OCI-LY3 (cell line): ENCODE data around the gene MCC.

Source experiments
- H2AFZ ChIP-seq: fragments of 200-600, 300-600 bp; shearing (Covaris generic); 2 replicates; pipeline ENCODE4 v1.6.0; 2014; ENCODE audit warnings: antibody characterized with exemption, low read depth, low read length
- H3K27ac ChIP-seq: fragments of 200-600, 300-600 bp; sonication (generic); 2 replicates; pipeline ENCODE4 v1.5.1; 2014; ENCODE audit warnings: mild to moderate bottlenecking, low read length, moderate library complexity, mixed read lengths
- H3K27me3 ChIP-seq: fragments of 200-600, 300-600 bp; sonication (generic); 2 replicates; pipeline ENCODE4 v1.6.1; 2014; ENCODE audit warnings: low read depth, low read length, mixed read lengths
- H3K36me3 ChIP-seq: fragments of 200-600, 300-600 bp; sonication (generic); replicated peaks from 2 replicates; pipeline ENCODE3; 2014; ENCODE audit warnings: low read depth, low read length, mixed read lengths
- H3K4me1 ChIP-seq: fragments of 300-600, 200-600 bp; sonication (generic); 2 replicates; pipeline ENCODE4 v1.6.1; 2014; ENCODE audit warnings: low read length, mixed read lengths
- H3K4me2 ChIP-seq: fragments of 200-600, 300-600 bp; sonication (generic); 2 replicates; pipeline ENCODE4 v1.6.1; 2014; ENCODE audit warnings: low read length, mixed read lengths
- H3K4me3 ChIP-seq: fragments of 300-600, 200-600 bp; sonication (generic); 2 replicates; pipeline ENCODE4 v1.5.1; 2014; ENCODE audit warnings: antibody characterized with exemption, mild to moderate bottlenecking, low read length, moderate library complexity
- H3K79me2 ChIP-seq: fragments of 300-600, 200-600 bp; shearing (Covaris generic); 2 replicates; pipeline ENCODE4 v1.6.1; 2014; ENCODE audit warnings: mild to moderate bottlenecking, low read length, mixed read lengths
- H3K9ac ChIP-seq: fragments of 300-600, 200-600 bp; shearing (Covaris generic); 2 replicates; pipeline ENCODE4 v1.6.0; 2014; ENCODE audit warnings: mild to moderate bottlenecking, low read length, moderate library complexity
- H3K9me3 ChIP-seq: fragments of 200-600, 300-600 bp; shearing (Covaris generic); 2 replicates; pipeline ENCODE4 v1.6.1; 2014; ENCODE audit warnings: low read length, mixed read lengths; ENCODE audit not compliant: insufficient read depth
- H4K20me1 ChIP-seq: fragments of 200-600, 300-600 bp; sonication (generic); 2 replicates; pipeline ENCODE4 v1.6.1; 2016; ENCODE audit warnings: low read length, mixed read lengths; ENCODE audit not compliant: insufficient read depth
- EZH2phosphoT487 ChIP-seq: fragments of 200-600 bp; shearing (Covaris generic); IDR thresholded peaks from 2 replicates; pipeline ENCODE4 v1.6.1; 2018; ENCODE audit warnings: antibody characterized with exemption, mixed run types, low read depth
- TF ChIP-seq, protein P1 (sequence below): fragments of 200-600, 300-600 bp; sonication (generic); IDR thresholded peaks from 2 replicates; pipeline ENCODE4 v1.5.1; 2014; ENCODE audit warnings: antibody characterized with exemption, low read length, low read depth

MCC gene

DNA sequence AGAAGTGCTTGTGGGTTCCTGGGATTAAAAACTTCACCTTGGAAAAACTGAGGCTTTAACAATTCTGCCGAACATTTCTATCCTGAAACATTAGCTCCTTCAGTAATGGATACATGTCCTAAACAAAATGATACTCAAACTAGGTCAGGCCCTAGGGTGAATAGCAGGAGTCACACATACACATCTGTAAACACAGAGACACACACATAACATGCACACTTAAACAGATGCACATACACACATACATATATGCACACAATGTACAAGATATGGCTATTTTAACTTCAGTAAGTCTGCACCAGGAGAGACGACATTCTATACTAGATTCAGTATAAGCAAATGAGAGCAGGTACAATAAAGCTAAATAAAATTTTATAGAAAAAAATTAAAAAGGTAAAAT, 387.3 kb downstream of the MCC start:
- no peak overlapping the region for H3K4me2 ChIP-seq
- H3K36me3 ChIP-seq = no peaks in the 10 kb centered on the region
- no peak overlapping the region for H2AFZ ChIP-seq
- H3K4me3 ChIP-seq = no peak overlapping the region
- H3K27me3 ChIP-seq = no peaks in the 10 kb centered on the region
- TF ChIP-seq, protein P1, sequence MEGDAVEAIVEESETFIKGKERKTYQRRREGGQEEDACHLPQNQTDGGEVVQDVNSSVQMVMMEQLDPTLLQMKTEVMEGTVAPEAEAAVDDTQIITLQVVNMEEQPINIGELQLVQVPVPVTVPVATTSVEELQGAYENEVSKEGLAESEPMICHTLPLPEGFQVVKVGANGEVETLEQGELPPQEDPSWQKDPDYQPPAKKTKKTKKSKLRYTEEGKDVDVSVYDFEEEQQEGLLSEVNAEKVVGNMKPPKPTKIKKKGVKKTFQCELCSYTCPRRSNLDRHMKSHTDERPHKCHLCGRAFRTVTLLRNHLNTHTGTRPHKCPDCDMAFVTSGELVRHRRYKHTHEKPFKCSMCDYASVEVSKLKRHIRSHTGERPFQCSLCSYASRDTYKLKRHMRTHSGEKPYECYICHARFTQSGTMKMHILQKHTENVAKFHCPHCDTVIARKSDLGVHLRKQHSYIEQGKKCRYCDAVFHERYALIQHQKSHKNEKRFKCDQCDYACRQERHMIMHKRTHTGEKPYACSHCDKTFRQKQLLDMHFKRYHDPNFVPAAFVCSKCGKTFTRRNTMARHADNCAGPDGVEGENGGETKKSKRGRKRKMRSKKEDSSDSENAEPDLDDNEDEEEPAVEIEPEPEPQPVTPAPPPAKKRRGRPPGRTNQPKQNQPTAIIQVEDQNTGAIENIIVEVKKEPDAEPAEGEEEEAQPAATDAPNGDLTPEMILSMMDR = no peak
- no peak for TF ChIP-seq EZH2phosphoT487
- H4K20me1 ChIP-seq = no peaks in the 10 kb centered on the region
- H3K4me1 ChIP-seq = no peaks in the 10 kb centered on the region
- H3K79me2 ChIP-seq = no peaks in the 10 kb centered on the region
- H3K9ac ChIP-seq = no peak overlapping the region
- no peak overlapping the region for H3K27ac ChIP-seq
- H3K9me3 ChIP-seq = no peaks in the 10 kb centered on the region

DNA sequence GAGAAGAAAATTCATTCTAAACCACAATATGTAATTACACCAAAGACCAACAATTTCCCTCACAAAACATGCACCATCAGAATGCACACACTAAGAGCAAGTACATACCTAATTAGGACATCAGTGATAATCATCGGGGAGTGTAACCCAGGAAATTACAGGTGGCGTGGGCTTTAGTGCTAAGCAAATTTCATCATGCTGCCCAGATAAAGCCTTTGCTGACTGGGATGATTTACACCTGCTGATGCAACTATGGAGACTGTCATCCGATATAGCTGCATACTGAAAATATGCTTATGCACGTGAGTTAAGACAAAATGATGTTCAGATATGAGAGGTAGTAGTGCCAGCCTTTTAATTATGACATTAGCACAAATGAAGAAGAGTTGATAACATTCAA, 388.4 kb downstream of the MCC start:
- no peaks in the 10 kb centered on the region for H3K27me3 ChIP-seq
- H3K4me2 ChIP-seq = no peak overlapping the region
- no peaks in the 10 kb centered on the region for H4K20me1 ChIP-seq
- no peak overlapping the region for H3K27ac ChIP-seq
- no peak for TF ChIP-seq EZH2phosphoT487
- TF ChIP-seq, protein P1 = no peak
- no peaks in the 10 kb centered on the region for H3K79me2 ChIP-seq
- no peaks in the 10 kb centered on the region for H3K4me1 ChIP-seq
- no peak overlapping the region for H3K4me3 ChIP-seq
- H2AFZ ChIP-seq = no peak overlapping the region
- no peak overlapping the region for H3K9ac ChIP-seq
- no peaks in the 10 kb centered on the region for H3K9me3 ChIP-seq
- no peaks in the 10 kb centered on the region for H3K36me3 ChIP-seq

DNA sequence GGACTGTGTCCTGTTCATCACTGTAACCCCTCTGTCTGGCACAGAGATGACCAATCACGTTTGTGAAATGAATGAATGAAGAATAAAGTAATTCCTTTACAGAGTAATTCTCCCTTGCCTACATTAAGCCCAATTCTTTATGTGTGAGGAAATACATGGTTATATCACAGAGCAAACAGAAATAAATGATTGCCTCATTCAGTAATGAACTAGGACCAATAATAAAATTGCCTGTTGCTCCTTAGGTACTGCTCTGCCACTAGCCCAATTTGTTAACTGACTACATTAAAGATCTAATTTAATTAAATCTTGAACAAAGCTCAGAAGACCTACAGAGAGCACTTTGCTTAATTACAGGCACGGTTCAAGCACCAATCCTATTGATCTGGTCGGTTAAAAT, 389.9 kb downstream of the MCC start:
- H3K79me2 ChIP-seq = no peaks in the 10 kb centered on the region
- TF ChIP-seq, protein P1 = no peak
- TF ChIP-seq EZH2phosphoT487 = no peak
- H3K9ac ChIP-seq = no peak overlapping the region
- no peak overlapping the region for H2AFZ ChIP-seq
- H4K20me1 ChIP-seq = no peaks in the 10 kb centered on the region
- H3K4me1 ChIP-seq = no peaks in the 10 kb centered on the region
- no peaks in the 10 kb centered on the region for H3K27me3 ChIP-seq
- H3K4me3 ChIP-seq = no peak overlapping the region
- H3K27ac ChIP-seq = no peak overlapping the region
- H3K9me3 ChIP-seq = no peaks in the 10 kb centered on the region
- no peaks in the 10 kb centered on the region for H3K36me3 ChIP-seq
- no peak overlapping the region for H3K4me2 ChIP-seq

DNA sequence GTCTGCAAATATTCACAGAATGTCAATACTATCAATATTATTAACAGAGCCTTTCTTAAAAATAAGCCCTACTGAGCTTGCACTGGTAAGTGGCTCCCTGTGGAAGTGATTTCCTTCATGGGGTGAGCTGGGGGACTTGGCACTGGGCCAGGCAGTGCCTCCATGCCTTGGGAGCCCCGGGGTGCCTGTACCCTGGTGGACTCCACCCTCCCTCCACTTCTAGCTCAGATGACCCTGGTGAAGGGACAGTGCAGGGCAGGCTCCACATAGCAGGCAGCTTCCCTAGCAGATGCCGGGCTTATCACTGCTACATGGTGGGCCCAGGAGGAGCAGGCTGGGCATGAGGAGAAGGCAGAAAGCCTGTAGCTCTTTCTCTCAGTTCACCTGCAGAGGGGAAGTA, 392.4 kb downstream of the MCC start:
- H3K9me3 ChIP-seq = no peaks in the 10 kb centered on the region
- no peak overlapping the region for H2AFZ ChIP-seq
- H3K4me2 ChIP-seq = no peak overlapping the region
- no peaks in the 10 kb centered on the region for H3K36me3 ChIP-seq
- no peaks in the 10 kb centered on the region for H3K27me3 ChIP-seq
- no peak overlapping the region for H3K4me3 ChIP-seq
- no peaks in the 10 kb centered on the region for H3K79me2 ChIP-seq
- TF ChIP-seq EZH2phosphoT487 = no peak
- TF ChIP-seq, protein P1 = no peak
- H3K9ac ChIP-seq = no peak overlapping the region
- no peaks in the 10 kb centered on the region for H4K20me1 ChIP-seq
- no peak overlapping the region for H3K27ac ChIP-seq
- peaks cover 6% of the 10 kb centered on the region; the same call in 1 of the 2 replicates for H3K4me1 ChIP-seq
